HG02884 (cell line): Measurements from ENCODE around the gene ARID1B.
A peak's percentile ranks its signal among the peaks of the same experiment; 100 is the strongest.
"Not testable (repeated sequence)": the region's sequence is repeated elsewhere in the genome, so short reads cannot be mapped to it uniquely, and the experiment has no call there.

Source experiments
- ATAC-seq: cut with Tn5 transposase; IDR thresholded peaks from one replicate; pipeline ENCODE4 v1.9.1; 2021; ENCODE audit warnings: mild to moderate bottlenecking, moderate library complexity; ENCODE audit not compliant: unreplicated experiment

The ARID1B gene

DNA sequence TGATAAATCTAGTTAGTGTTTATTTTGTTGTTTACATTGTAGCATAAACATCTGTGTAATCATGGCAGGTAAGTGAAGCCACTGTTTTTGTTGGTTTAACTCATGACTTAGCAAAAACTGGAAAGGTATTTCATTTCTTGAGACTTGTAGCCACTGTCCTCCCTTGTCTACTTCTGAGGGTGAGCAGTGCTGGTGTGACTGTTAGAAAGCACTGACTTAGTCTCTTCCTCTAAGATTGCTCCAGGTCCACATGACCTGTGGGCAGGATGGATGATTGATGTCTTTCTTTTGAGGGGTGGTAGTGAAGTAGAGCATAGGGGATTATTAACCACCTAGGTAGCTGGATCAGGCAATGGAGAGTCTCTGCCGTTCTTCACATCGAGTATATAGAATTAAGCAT, 203.8 kb downstream of the ARID1B start:
- no peak for ATAC-seq

GRCh38 chr6:156982168-156982567, 205.0 kb downstream of the ARID1B start:
- no peak for ATAC-seq

GRCh38 chr6:156982864-156983263, 205.7 kb downstream of the ARID1B start:
- ATAC-seq = not testable (repeated sequence)

DNA sequence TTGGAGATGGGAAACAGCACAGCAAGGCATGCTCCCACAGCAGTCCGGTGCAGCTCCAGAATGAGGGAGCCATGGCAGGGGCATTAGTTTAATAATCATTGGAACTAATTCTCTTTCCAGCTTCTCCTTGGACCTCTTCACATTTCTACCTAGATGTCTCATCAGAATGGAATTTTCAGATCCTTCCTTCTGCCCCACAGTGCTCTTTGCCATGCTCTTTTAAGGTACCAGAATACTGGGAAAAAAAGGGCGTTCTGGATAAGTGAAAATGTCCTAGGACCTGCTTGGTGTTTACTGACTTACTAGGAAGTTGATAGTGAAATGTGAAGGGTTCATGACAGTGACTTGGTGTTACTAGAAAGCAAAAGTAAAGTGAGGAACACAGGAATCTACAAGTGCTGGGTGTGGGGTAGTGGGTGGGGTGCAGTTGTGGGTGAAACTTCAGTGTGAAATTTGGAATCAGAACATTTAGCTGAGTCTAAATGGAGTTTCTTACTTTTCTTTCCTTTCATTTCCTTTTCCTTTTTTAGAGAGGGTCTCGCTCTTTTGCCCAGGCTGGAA, 207.1 kb downstream of the ARID1B start:
- ATAC-seq = peak; percentile 59

- ATAC-seq = no peak
Measured at GRCh38 chr6:156985309-156985708, 208.1 kb downstream of the ARID1B start.

DNA sequence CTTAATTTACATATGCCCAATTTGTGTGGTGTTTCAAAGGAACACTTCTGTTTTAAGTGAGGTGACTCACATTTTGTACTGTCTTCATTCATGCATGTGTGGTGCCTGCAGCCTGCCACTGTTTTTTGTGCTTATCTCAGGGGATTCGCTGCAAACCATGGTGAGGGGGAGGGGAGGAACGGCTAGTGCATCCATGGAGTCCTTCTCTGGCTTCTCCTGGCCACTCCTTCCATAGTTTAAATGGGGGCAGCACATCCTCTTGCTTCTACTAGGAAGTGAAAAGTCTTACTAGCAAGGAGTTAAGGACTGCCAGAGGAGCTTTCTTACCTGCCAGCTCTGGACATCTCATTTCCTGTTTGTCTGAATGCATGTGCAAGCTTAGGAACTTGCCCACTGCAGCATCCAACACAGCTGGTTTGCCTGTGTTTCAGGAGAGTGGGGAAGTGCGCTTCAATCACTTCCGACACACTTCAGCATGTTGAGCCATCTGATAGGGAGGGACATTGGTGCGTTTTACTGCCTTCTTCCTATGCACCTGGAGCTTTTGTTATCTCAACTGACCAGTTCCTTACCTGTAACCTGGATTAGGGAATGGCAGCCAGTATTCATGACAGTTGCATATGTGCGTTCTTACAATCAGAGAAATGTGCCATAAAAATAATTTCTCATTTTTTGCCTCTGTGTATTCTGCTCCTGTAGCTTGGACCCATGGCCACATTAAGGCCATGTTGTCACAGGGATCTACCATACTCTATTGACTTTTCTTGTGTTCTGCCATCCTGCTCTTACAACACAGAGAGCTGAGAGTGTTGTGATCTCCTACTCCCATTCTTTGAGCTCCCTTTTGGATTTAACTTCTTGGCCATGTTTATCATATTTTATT, 211.3 kb downstream of the ARID1B start:
- ATAC-seq = peak; percentile 49

GRCh38 chr6:156989159-156989806, 212.1 kb downstream of the ARID1B start:
- ATAC-seq = no peak

DNA sequence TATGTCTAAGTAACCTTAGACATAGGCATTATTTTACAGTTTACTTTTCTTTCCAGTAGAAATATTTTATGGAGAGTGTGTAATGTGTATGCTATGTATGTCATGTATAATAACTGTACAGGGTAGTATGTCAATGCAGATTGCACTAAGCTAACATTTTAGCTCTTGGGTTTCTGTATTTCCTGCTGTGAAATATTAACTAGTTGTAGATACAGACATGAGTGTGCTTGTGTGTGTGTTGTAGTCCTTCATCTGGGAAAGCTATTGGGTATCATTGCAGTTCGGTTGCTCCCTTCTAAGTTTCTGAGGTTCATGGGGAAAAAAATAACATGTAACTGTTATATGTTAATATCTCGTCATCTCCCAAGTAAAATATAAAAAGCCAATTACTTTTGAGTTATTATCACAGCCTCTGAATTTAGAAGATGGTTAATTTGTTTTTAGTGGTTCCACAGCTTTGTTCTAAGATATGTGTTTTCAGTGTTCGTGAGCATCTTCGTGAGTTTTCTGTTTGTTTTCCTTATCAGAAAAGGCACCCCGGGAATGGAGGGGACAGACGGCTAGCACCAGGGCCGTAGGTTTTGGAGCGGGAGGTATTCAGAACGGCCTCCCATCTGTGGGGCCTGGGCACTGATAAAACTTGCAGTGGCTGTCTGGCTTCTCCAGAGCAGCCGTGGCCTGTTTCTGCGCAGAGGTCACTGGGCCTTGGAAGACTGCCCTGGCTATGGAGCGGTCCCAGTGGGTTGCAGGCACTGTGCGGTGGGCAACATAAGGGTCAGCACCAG, 215.0 kb downstream of the ARID1B start:
- no peak for ATAC-seq

DNA sequence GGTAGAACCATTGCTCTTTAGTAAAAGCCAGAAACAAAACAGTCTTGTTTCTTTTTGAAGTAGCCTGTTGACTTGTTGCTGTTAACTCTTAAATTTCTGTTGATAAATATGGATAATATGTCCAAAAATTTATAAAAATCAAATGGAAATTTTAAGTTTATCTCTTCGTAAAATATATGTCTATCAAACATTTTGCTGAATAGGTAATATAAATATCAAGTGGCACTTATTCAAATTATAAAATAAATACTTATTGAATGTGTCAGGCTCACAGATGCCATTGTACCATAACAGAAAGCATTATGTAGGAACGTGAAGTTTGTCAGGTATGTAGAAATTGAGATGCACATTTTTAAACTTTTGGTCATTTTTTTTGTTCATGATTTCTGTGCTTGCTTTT, 216.5 kb downstream of the ARID1B start:
- no peak for ATAC-seq

GRCh38 chr6:156994215-156995076, 217.3 kb downstream of the ARID1B start:
- no peak for ATAC-seq

DNA sequence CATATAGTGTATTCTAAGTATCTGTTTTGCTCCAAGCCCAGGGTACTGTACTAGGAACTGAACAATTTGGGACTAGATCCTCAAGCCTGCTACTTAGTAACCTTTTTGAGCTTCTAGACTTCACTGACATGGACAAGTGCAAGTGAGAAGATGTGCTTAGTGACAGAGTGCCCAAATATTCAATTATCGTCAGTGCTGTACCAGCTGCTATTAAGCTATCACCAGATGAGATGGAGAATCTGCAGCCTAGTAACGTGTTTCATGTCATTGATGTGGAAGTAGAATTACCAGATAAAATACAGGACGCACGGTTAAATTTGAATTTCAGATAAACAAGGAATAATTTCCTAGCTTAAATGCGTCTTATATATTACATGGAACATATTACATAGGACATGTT, 218.3 kb downstream of the ARID1B start:
- ATAC-seq = no peak

DNA sequence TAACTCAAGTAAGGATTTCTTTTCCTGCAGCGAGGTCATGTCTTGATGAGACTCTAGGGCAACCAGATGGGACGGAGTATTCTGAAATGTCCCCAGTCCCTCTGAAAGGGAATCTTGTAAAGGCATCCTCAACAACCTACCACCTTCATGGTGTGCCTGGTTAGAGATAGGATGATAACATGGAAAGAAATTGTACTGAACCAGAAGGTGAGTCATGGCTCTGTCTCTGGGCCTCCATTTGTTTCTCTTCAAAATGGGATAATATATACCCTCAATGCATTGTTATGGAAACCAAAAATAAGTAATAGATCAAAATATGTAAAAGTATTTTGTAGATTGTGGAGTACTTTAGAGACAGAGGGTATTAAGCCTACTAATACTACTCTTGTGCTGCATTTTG, 219.1 kb downstream of the ARID1B start:
- ATAC-seq = no peak

DNA sequence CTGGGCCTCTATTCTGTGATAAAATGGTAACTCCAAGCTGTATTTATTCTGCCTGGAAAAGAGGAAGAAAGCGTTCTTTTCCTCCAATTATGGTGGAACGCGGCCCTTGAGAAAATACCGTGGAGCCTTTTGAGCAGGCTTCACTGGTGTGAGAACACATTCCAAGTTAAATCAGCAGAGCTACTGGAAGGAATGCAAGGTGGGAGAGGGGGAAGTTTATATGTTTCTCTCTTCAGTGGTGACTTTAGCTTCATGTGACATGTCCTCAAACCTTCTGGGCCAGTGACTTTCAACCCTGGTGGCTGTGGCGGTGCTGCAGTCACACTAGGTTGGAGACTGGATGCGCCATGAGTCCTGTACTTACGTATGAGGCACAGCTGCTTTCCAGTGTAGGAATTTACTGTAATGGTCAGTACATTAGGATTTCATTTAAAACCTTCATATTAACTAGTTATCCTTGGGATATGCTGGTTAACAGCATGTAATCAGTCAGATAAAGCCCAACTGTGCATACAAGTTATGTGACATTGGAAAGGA, 221.7 kb downstream of the ARID1B start:
- ATAC-seq = no peak

DNA sequence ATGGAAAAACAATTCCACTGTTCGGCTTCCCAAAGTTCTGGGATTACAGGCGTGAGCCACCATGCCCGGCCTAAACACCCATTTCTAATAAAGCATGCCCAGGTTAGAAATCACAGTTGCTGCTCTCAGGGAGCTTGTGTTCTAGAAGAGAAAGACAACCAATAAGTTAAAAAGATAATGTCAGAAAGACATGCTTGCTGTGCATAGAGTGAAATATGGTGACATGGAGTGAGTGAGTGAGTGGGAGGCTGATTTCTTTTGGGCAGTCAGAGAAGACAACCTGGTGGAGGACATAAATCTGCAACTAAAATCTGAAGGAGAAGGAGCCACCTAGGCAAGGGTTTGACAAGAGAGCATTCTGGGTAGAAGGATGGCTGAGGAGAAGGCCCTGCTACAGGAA, 222.6 kb downstream of the ARID1B start:
- ATAC-seq = no peak

DNA sequence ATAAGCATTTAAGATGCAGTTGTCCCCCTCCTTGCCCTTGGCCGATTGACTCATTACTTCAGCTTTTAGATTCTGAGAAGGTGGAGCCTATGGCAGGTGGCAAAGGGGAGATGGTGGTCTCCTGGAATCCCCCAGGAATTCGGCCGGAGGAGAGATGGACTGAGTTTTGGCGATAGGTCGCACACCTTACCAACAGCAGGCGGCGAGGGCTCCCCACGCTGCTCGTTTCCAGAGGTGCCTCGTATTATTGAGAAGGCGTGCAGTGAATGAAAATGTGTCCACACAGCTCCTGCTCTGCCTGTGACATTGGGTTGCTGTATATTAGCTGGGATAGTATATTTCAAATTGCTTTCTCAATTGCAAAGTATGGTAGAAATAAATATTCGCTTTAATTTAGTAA, 224.5 kb downstream of the ARID1B start:
- ATAC-seq = no peak

DNA sequence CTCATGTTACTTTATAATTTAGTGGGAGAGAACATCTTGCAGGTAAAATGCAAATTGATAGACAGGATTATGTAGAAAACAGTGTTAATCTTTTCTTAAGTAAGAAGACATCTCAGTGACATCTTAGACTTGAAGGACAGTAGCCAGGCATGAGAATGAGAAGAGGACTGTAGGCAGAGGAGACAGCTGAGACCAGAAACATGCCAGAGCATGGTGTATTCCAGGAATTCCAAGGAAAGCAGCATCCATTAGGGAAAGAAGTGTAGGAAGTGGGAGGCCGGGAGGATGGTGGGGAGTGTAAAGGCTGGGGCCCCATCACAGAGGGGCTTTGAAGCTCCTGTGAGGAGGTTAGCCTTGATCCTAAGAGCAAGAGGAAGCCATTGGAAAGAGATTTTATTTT, 225.6 kb downstream of the ARID1B start:
- ATAC-seq = no peak

GRCh38 chr6:157005940-157006339, 228.8 kb downstream of the ARID1B start:
- no peak for ATAC-seq

GRCh38 chr6:157008568-157008967, 231.4 kb downstream of the ARID1B start:
- ATAC-seq = no peak

DNA sequence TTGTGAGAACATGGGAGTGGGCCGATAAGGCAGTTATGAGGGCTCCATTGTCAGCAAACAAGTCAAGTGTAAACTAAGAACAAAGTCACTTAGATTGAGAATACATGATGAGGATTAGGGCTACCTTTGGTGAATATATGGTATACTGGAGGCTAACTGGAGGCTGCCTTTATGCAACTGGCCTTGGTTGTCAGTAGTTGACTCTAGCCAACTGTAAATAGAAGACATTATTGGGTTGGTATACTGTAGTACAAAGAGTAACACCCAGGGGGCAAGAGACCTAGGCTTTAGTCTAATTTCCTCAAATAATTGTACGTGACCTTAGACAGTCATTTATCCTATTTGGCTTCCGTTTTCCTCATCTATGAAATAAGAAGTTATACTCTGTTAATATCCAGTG, 235.2 kb downstream of the ARID1B start:
- ATAC-seq = no peak

DNA sequence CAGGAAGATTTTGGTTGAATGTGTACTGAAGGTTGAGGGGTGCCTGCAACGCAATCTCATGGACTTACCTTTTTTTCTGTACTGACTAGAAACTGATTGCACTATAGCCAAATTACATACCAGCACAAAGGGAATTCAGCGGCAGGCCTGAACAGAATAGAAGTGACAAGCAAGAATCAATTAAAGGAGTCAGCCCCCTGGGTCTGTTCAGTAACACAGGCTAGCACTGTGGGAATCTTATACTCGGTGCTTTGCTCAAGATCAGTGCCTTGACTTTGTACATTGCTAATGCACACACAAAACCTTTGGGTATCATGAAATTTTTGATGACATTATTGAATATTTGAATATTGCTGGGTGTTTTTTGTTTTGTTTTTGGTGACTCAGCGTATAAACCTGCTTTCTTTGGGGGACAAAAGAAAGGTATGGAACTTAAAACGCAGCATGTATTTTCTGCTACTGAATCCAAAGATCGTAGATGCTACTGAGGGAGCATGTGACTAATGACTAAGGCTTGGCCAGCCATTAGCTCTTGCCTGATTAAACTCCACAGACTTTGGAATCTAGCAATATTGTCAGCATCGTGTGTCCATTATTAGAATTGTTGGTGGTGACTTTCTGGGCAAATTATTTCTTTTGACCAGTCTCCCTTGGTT, 236.6 kb downstream of the ARID1B start:
- ATAC-seq = no peak
